ENCODE data around the gene C16orf74.

The C16orf74 gene

DNA sequence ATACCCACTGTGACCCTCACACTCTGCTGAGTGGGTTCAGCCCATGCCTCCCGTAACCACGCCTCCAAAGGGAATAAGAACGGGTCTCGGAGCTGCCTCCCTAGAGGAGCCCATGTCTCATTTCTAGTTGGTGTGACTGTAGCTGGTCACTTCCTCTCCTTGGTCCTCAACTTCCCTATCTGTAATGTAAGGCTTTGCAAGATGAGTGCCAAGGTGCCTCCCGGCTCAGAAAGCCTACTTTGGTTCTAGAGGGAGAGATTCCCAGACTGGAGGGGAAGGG is 20.8 kb downstream of the C16orf74 start (continued):
- no peak for TF ChIP-seq BACH2 (CRISPR knock-in tag; IDR thresholded peaks at IDR 0.05; ENCODE audit: borderline replicate concordance)
- no peak for TF ChIP-seq ZFP30 (CRISPR knock-in tag; IDR thresholded peaks at IDR 0.05)

DNA sequence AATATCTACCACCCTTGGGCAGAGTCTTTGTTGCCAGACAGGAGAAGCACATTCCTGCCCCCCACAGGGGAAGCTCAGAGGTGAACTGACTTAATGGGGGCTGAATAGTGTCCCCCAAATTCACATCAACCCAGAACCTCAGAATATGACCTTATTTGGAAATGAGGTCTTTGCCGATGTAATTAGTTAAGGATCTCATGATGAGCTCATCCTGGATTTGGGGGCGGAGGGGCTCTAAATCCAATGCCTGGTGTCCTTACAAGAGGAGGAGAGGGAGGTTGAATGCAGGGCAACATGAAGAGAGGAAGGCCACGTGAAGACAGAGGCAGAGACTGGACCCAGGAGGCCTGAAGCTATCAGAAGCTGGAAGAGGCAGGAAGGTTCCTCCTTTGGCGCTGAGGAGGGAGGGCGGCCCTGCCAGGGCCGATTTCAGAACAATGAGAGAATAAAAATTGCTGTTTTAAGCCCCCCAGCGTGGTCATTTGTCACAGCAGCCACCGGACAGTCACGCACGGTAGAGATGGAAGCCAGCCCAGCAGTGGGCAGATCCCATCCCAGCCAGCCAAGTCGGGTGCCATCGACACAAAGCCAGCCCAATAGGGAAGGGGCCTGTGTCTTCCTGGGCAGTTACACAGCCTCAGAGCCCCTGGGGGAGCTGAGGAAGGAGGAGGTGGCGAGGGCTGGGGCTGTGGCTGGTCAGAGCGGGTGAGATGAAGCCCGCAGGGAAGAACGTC is 21.3 kb downstream of the C16orf74 start:
- no peak for ATAC-seq
- TF ChIP-seq OSR1 (CRISPR knock-in tag; IDR thresholded peaks at IDR 0.05) (no peak), RARB (CRISPR knock-in tag; IDR thresholded peaks at IDR 0.05) (no peak), TCF4 (CRISPR knock-in tag; IDR thresholded peaks at IDR 0.05; ENCODE audit: borderline replicate concordance) (no peak), ISL1 (CRISPR knock-in tag; IDR thresholded peaks at IDR 0.05) (no peak), ZC3H10 (CRISPR knock-in tag; IDR thresholded peaks at IDR 0.05) (no peak), PPARA (CRISPR knock-in tag; IDR thresholded peaks at IDR 0.05; ENCODE audit: borderline replicate concordance) (no peak), ZNF8 (CRISPR knock-in tag; IDR thresholded peaks at IDR 0.05) (no peak), ESRRG (CRISPR knock-in tag; IDR thresholded peaks at IDR 0.05) (no peak), BACH2 (CRISPR knock-in tag; IDR thresholded peaks at IDR 0.05; ENCODE audit: borderline replicate concordance) (no peak), CSDC2 (CRISPR knock-in tag; IDR thresholded peaks at IDR 0.05) (no peak), ZNF565 (CRISPR knock-in tag; conservative IDR thresholded peaks at IDR 0.05; ENCODE audit: low read depth) (no peak), TOX (CRISPR knock-in tag; IDR thresholded peaks at IDR 0.05; ENCODE audit: borderline replicate concordance) (no peak), ARNTL (CRISPR knock-in tag; IDR thresholded peaks at IDR 0.05; ENCODE audit: borderline replicate concordance, low read depth) (no peak), ZFP30 (CRISPR knock-in tag; IDR thresholded peaks at IDR 0.05) (no peak)
- TF ChIP-seq, protein P1, sequence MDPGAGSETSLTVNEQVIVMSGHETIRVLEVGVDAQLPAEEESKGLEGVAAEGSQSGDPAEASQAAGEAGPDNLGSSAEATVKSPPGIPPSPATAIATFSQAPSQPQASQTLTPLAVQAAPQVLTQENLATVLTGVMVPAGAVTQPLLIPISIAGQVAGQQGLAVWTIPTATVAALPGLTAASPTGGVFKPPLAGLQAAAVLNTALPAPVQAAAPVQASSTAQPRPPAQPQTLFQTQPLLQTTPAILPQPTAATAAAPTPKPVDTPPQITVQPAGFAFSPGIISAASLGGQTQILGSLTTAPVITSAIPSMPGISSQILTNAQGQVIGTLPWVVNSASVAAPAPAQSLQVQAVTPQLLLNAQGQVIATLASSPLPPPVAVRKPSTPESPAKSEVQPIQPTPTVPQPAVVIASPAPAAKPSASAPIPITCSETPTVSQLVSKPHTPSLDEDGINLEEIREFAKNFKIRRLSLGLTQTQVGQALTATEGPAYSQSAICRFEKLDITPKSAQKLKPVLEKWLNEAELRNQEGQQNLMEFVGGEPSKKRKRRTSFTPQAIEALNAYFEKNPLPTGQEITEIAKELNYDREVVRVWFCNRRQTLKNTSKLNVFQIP (CRISPR knock-in tag; IDR thresholded peaks at IDR 0.05; ENCODE audit: borderline replicate concordance, low read depth), result no peak
- TF ChIP-seq, protein P2, sequence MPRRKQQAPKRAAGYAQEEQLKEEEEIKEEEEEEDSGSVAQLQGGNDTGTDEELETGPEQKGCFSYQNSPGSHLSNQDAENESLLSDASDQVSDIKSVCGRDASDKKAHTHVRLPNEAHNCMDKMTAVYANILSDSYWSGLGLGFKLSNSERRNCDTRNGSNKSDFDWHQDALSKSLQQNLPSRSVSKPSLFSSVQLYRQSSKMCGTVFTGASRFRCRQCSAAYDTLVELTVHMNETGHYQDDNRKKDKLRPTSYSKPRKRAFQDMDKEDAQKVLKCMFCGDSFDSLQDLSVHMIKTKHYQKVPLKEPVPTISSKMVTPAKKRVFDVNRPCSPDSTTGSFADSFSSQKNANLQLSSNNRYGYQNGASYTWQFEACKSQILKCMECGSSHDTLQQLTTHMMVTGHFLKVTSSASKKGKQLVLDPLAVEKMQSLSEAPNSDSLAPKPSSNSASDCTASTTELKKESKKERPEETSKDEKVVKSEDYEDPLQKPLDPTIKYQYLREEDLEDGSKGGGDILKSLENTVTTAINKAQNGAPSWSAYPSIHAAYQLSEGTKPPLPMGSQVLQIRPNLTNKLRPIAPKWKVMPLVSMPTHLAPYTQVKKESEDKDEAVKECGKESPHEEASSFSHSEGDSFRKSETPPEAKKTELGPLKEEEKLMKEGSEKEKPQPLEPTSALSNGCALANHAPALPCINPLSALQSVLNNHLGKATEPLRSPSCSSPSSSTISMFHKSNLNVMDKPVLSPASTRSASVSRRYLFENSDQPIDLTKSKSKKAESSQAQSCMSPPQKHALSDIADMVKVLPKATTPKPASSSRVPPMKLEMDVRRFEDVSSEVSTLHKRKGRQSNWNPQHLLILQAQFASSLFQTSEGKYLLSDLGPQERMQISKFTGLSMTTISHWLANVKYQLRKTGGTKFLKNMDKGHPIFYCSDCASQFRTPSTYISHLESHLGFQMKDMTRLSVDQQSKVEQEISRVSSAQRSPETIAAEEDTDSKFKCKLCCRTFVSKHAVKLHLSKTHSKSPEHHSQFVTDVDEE (CRISPR knock-in tag; IDR thresholded peaks at IDR 0.05), result no peak
- TF ChIP-seq, protein P3, sequence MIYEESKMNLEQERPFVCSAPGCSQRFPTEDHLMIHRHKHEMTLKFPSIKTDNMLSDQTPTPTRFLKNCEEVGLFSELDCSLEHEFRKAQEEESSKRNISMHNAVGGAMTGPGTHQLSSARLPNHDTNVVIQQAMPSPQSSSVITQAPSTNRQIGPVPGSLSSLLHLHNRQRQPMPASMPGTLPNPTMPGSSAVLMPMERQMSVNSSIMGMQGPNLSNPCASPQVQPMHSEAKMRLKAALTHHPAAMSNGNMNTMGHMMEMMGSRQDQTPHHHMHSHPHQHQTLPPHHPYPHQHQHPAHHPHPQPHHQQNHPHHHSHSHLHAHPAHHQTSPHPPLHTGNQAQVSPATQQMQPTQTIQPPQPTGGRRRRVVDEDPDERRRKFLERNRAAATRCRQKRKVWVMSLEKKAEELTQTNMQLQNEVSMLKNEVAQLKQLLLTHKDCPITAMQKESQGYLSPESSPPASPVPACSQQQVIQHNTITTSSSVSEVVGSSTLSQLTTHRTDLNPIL (CRISPR knock-in tag; IDR thresholded peaks at IDR 0.05; ENCODE audit: low read depth), result no peak

DNA sequence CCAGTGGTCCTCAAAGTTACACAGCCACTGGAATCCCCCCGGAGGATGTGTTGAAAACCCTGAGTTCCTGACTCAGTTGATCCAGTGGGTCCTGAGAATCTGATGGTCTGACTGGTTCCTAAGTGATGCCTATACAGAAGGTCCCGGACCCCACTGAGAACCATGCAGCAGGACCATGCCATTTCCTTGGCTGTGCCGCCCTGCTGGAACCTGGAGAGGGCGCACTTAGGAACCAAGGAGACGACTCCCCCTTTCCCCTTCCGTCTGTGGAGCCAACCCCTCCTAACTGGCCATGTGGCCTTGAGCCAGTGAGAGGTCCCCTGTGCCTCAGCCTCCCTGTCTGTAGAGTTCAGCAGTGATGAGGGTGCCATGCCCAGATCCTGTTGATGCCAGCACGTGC is 22.0 kb downstream of the C16orf74 start:
- TF ChIP-seq, protein P2 (CRISPR knock-in tag; IDR thresholded peaks at IDR 0.05), result no peak
- no peak for TF ChIP-seq ARNTL (CRISPR knock-in tag; IDR thresholded peaks at IDR 0.05; ENCODE audit: borderline replicate concordance, low read depth)
- TF ChIP-seq RARB (CRISPR knock-in tag; IDR thresholded peaks at IDR 0.05), result no peak
- no peak for TF ChIP-seq ZNF70 (CRISPR knock-in tag; IDR thresholded peaks at IDR 0.05)
- TF ChIP-seq ZFP30 (CRISPR knock-in tag; IDR thresholded peaks at IDR 0.05), result no peak
- no peak for TF ChIP-seq ZNF565 (CRISPR knock-in tag; conservative IDR thresholded peaks at IDR 0.05; ENCODE audit: low read depth)
- TF ChIP-seq TOX (CRISPR knock-in tag; IDR thresholded peaks at IDR 0.05; ENCODE audit: borderline replicate concordance), result no peak
- no peak for TF ChIP-seq ZC3H10 (CRISPR knock-in tag; IDR thresholded peaks at IDR 0.05)
- TF ChIP-seq PPARA (CRISPR knock-in tag; IDR thresholded peaks at IDR 0.05; ENCODE audit: borderline replicate concordance), result no peak
- TF ChIP-seq, protein P1 (CRISPR knock-in tag; IDR thresholded peaks at IDR 0.05; ENCODE audit: borderline replicate concordance, low read depth), result no peak
- TF ChIP-seq ZFP3 (CRISPR knock-in tag; IDR thresholded peaks at IDR 0.05), result no peak
- TF ChIP-seq, protein P4, sequence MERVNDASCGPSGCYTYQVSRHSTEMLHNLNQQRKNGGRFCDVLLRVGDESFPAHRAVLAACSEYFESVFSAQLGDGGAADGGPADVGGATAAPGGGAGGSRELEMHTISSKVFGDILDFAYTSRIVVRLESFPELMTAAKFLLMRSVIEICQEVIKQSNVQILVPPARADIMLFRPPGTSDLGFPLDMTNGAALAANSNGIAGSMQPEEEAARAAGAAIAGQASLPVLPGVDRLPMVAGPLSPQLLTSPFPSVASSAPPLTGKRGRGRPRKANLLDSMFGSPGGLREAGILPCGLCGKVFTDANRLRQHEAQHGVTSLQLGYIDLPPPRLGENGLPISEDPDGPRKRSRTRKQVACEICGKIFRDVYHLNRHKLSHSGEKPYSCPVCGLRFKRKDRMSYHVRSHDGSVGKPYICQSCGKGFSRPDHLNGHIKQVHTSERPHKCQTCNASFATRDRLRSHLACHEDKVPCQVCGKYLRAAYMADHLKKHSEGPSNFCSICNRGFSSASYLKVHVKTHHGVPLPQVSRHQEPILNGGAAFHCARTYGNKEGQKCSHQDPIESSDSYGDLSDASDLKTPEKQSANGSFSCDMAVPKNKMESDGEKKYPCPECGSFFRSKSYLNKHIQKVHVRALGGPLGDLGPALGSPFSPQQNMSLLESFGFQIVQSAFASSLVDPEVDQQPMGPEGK (CRISPR knock-in tag; IDR thresholded peaks at IDR 0.05; ENCODE audit: borderline replicate concordance), result no peak
- TF ChIP-seq, protein P3 (CRISPR knock-in tag; IDR thresholded peaks at IDR 0.05; ENCODE audit: low read depth), result no peak
- no peak for TF ChIP-seq ESRRG (CRISPR knock-in tag; IDR thresholded peaks at IDR 0.05)
- TF ChIP-seq SNAI2 (CRISPR knock-in tag; IDR thresholded peaks at IDR 0.05), result no peak
- no peak for TF ChIP-seq ZNF8 (CRISPR knock-in tag; IDR thresholded peaks at IDR 0.05)
- ATAC-seq, result peak; percentile 46; the same call in 1 of the 3 replicates
